DOHH2 (cell line): ENCODE data around the gene PTX3.

Source experiments
- CTCF ChIP-seq: fragments of 200-600 bp; sonication (generic); IDR thresholded peaks from one replicate; pipeline ENCODE4 v1.5.1; 2014; ENCODE audit warnings: antibody characterized with exemption, mild to moderate bottlenecking, low read depth, low read length; ENCODE audit not compliant: poor library complexity, severe bottlenecking
- EZH2phosphoT487 ChIP-seq: fragments of 200-600 bp; sonication (generic); IDR thresholded peaks from 2 replicates; pipeline ENCODE4 v1.6.1; 2017; ENCODE audit warnings: borderline replicate concordance, mild to moderate bottlenecking, antibody characterized with exemption, low read length, moderate library complexity, mixed read lengths

GRCh38 chr3:157463816-157464215 lies 27.2 kb downstream of the PTX3 start:
- TF ChIP-seq CTCF (no peak), EZH2phosphoT487 (no peak)
